OCI-LY1 (cell line): ENCODE results near the gene TES.

ENCODE experiments used
- H2AFZ ChIP-seq: fragments of 200-600 bp; sonication (generic), shearing (Covaris generic); 2 replicates; pipeline ENCODE4 v1.6.0; 2014; ENCODE audit warnings: antibody characterized with exemption, mild to moderate bottlenecking, low read length
- H3F3A ChIP-seq: fragments of 200-600 bp; sonication (generic), shearing (Covaris generic); 2 replicates; pipeline ENCODE4 v1.6.0; 2014; ENCODE audit warnings: mild to moderate bottlenecking, antibody characterized with exemption, low read length, moderate library complexity; ENCODE audit not compliant: insufficient read depth
- H3K27ac ChIP-seq: fragments of 200-600 bp; sonication (generic); 2 replicates; pipeline ENCODE4 v1.5.1; 2014; ENCODE audit warnings: low read length, mixed run types, mild to moderate bottlenecking, low read depth; ENCODE audit not compliant: poor library complexity, severe bottlenecking
- H3K27me3 ChIP-seq: fragments of 200-600 bp; sonication (generic); 2 replicates; pipeline ENCODE4 v1.6.0; 2014; ENCODE audit warnings: antibody characterized with exemption, mild to moderate bottlenecking, low read length, moderate library complexity; ENCODE audit not compliant: insufficient read depth
- H3K36me3 ChIP-seq: fragments of 200-600 bp; sonication (generic); 2 replicates; pipeline ENCODE4 v1.6.1; 2014; ENCODE audit warnings: mild to moderate bottlenecking, antibody characterized with exemption, low read length, moderate library complexity, mixed read lengths; ENCODE audit not compliant: insufficient read depth
- H3K4me1 ChIP-seq: fragments of 200-600 bp; sonication (generic); 2 replicates; pipeline ENCODE4 v1.5.1; 2014; ENCODE audit warnings: mild to moderate bottlenecking, low read length, moderate library complexity; ENCODE audit not compliant: insufficient read depth, severe bottlenecking
- H3K4me2 ChIP-seq: fragments of 200-600 bp; sonication (generic), shearing (Covaris generic); 2 replicates; pipeline ENCODE4 v1.6.1; 2014; ENCODE audit warnings: low read length
- H3K4me3 ChIP-seq: fragments of 200-600 bp; sonication (generic); 2 replicates; pipeline ENCODE4 v1.5.1; 2014; ENCODE audit warnings: low read length, low read depth, mild to moderate bottlenecking, mixed read lengths; ENCODE audit not compliant: poor library complexity, severe bottlenecking
- H3K79me2 ChIP-seq: fragments of 200-600 bp; shearing (Covaris generic); 2 replicates; pipeline ENCODE4 v1.6.1; 2016; ENCODE audit warnings: mixed run types, low read length, mixed read lengths; ENCODE audit not compliant: insufficient read depth
- H3K9ac ChIP-seq: fragments of 200-600 bp; sonication (generic), shearing (Covaris generic); 2 replicates; pipeline ENCODE4 v1.6.1; 2014; ENCODE audit warnings: mild to moderate bottlenecking, low read length, mixed read lengths
- H3K9me2 ChIP-seq: fragments of 200-600 bp; sonication (generic), shearing (Covaris generic); 2 replicates; pipeline ENCODE4 v1.6.1; 2014; ENCODE audit warnings: low read depth, mild to moderate bottlenecking, low read length, mixed read lengths
- H3K9me3 ChIP-seq: fragments of 200-600 bp; shearing (Covaris generic); 2 replicates; pipeline ENCODE4 v1.6.1; 2014; ENCODE audit warnings: low read length, mixed read lengths
- H4K20me1 ChIP-seq: fragments of 200-600 bp; sonication (generic), shearing (Covaris generic); 2 replicates; pipeline ENCODE4 v1.6.0; 2016; ENCODE audit warnings: mild to moderate bottlenecking, low read length; ENCODE audit not compliant: insufficient read depth
- CTCF ChIP-seq: fragments of 200-600 bp; sonication (generic), shearing (Covaris generic); IDR thresholded peaks from 2 replicates; pipeline ENCODE4 v1.5.1; 2017; ENCODE audit warnings: mild to moderate bottlenecking, antibody characterized with exemption, low read length, moderate library complexity, mixed read lengths
- EZH2 ChIP-seq: fragments of 200-600 bp; sonication (generic), shearing (Covaris generic); IDR thresholded peaks from 2 replicates; pipeline ENCODE4 v1.8.0; 2017; ENCODE audit warnings: borderline replicate concordance, mixed run types, mild to moderate bottlenecking, antibody characterized with exemption, low read length, moderate library complexity, mixed read lengths

Gene TES

GRCh38 chr7:116284390-116284789 lies 74.1 kb downstream of the TES start:
- H3K79me2 ChIP-seq, result no peaks in the 10 kb centered on the region
- no peak overlapping the region for H3K27ac ChIP-seq
- H3K9ac ChIP-seq, result no peak overlapping the region
- H3K9me2 ChIP-seq, result no peaks in the 10 kb centered on the region
- no peak overlapping the region for H2AFZ ChIP-seq
- no peaks in the 10 kb centered on the region for H3K9me3 ChIP-seq
- no peaks in the 10 kb centered on the region for H4K20me1 ChIP-seq
- TF ChIP-seq CTCF (no peak), EZH2 (no peak)
- H3K4me1 ChIP-seq, result no peaks in the 10 kb centered on the region
- no peaks in the 10 kb centered on the region for H3F3A ChIP-seq
- H3K4me2 ChIP-seq, result no peak overlapping the region
- no peak overlapping the region for H3K4me3 ChIP-seq
- no peaks in the 10 kb centered on the region for H3K36me3 ChIP-seq
- no peaks in the 10 kb centered on the region for H3K27me3 ChIP-seq

GRCh38 chr7:116285252-116285651 lies 74.9 kb downstream of the TES start:
- no peaks in the 10 kb centered on the region for H4K20me1 ChIP-seq
- H3F3A ChIP-seq, result no peaks in the 10 kb centered on the region
- H3K9me3 ChIP-seq, result no peaks in the 10 kb centered on the region
- no peaks in the 10 kb centered on the region for H3K36me3 ChIP-seq
- no peaks in the 10 kb centered on the region for H3K79me2 ChIP-seq
- H3K9ac ChIP-seq, result no peak overlapping the region
- H3K9me2 ChIP-seq, result no peaks in the 10 kb centered on the region
- no peak overlapping the region for H3K4me2 ChIP-seq
- no peak overlapping the region for H3K27ac ChIP-seq
- no peak overlapping the region for H3K4me3 ChIP-seq
- no peak for TF ChIP-seq CTCF
- TF ChIP-seq EZH2, result no peak
- H3K4me1 ChIP-seq, result no peaks in the 10 kb centered on the region
- no peak overlapping the region for H2AFZ ChIP-seq
- H3K27me3 ChIP-seq, result no peaks in the 10 kb centered on the region

GRCh38 chr7:116290740-116291139 lies 80.4 kb downstream of the TES start:
- Histone ChIP-seq H4K20me1 (no peaks in the 10 kb centered on the region), H3K9me2 (no peaks in the 10 kb centered on the region), H2AFZ (no peak overlapping the region), H3K4me1 (no peaks in the 10 kb centered on the region), H3F3A (no peaks in the 10 kb centered on the region), H3K9me3 (no peaks in the 10 kb centered on the region), H3K36me3 (no peaks in the 10 kb centered on the region), H3K79me2 (no peaks in the 10 kb centered on the region), H3K4me3 (no peak overlapping the region), H3K27ac (no peak overlapping the region), H3K4me2 (no peak overlapping the region), H3K9ac (no peak overlapping the region), H3K27me3 (no peaks in the 10 kb centered on the region)
- TF ChIP-seq EZH2 (no peak), CTCF (no peak)
